T-helper 22 cell (primary cell): Measurements from ENCODE around the gene NDUFB4.
"Not testable (repeated sequence)": the region's sequence is repeated elsewhere in the genome, so short reads cannot be mapped to it uniquely, and the experiment has no call there.

ENCODE experiments used
- DNase-seq: peaks from one replicate; pipeline ENCODE4 v3.0.0-alpha.2; 2020; ENCODE audit warnings: low read depth

The NDUFB4 gene

DNA sequence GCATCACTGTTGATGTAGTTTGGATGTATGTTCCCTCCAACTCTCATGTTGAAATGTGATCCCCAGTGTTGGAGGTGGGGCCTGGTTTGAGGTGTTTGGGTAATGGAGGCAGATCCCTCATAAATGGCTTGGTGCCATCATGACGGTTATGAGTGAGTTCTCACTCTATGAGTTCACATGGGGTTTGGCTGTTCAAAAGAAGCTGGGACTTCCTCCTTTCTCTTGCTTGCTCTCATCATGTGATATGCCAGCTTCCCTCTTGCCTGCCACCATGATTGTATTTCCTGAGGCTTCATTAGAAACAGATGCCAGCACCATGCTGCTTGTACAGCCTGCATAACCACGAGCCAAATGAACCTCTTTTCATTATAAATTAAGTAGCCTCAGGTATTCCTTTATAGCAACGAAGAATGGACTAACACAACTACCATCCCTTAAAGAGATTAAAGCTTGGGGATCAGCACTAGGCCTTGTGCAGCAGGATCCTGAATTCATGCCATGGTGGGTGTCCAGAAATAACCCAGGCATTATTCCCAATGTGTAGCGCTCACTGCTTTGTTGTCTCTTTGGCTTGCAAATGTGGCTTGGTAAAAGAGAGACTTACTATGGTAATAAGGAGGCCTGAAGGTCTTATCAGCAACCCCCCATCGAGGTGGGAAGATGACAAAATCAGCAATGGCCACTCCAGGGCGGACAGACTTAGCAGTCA lies 41.9 kb downstream of the NDUFB4 start:
- no peak for DNase-seq

DNA sequence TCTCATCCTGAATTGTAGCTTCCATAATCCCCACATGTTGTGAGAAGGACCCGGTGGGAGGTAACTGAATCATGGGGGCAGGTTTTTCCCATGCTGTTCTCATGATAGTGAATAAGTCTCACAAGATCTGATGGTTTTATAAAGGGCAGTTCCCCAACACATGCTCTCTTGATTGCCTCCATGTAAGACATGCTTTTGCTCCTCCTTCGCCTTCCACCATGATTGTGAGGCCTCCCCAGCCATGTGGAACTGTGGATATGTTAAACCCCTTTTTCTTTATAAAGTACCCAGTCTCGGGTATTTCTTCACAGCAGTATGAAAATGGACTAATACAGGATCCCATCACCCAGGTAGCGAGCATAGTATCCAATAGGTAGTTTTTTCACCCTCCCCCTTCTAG lies 42.7 kb downstream of the NDUFB4 start:
- not testable (repeated sequence) for DNase-seq

DNA sequence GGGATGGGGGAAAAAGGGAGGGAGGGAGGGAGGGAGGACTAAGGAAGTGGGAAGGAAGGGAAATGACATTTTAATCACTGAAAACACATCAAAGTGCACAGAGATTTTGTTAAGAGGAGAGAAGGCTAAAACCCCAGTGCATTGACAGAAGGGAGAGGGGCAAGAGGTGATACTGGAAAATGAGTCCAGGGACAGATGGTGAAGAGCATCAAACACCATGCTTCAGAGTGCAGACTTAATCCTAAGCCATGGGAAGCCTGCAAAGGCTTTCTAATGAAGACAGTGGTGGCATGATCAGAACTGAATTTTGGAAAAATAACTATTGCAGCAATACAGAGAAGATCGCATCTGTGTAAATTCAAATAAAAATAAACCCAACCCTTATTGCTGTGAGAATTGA lies 44.1 kb downstream of the NDUFB4 start:
- DNase-seq = no peak

DNA sequence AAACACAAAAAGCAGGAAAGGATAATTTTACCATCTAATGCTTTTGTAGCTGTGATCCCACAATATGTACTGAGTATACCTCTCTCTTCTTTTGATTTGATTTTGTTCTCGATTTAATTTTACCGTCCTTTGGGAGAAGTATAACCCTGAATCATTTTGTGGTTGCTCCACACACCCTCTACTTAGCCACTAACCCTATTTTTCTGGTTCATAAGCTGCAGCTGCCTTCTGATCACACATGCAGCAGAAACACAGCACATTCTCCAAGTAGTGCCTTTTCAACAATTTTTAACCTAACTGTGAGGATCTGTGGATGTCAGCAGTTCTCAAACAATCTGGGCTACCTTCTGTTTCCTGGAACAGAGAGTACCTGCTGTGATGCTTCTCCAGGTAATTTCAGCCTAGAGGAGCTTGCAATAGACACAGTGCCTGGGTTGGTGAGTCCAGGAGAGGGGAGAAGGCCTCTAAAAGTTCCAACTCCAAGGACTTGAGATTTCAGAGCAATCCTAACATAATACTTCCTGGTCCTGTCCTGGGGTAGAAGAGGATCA lies 45.6 kb downstream of the NDUFB4 start:
- no peak for DNase-seq

DNA sequence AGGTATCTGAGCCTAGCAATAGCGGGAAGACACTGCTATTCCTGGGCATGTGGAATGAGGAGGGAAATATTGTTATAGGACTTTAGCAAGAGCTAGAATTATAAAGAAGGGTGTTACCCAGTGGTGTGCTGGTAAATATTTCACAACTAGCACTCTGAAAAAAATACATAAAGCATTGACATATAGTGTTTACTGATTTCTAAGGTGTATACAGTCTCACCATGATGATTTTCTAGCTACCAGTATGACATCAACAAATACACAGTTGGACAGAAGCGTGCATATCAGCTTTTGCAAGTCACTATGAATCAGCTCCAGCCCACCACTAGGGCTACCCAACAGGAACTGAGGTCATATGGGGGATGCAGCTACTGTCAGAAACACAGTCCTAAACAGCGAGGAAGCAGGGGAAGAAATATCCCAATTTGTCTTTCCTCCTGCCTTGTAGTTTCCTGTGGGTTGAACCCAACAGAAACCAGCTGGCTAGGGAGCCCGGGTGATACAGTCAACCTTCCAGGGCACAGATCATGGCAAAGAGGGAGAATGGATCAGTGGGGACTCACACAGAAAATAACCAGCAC lies 46.3 kb downstream of the NDUFB4 start:
- no peak for DNase-seq

DNA sequence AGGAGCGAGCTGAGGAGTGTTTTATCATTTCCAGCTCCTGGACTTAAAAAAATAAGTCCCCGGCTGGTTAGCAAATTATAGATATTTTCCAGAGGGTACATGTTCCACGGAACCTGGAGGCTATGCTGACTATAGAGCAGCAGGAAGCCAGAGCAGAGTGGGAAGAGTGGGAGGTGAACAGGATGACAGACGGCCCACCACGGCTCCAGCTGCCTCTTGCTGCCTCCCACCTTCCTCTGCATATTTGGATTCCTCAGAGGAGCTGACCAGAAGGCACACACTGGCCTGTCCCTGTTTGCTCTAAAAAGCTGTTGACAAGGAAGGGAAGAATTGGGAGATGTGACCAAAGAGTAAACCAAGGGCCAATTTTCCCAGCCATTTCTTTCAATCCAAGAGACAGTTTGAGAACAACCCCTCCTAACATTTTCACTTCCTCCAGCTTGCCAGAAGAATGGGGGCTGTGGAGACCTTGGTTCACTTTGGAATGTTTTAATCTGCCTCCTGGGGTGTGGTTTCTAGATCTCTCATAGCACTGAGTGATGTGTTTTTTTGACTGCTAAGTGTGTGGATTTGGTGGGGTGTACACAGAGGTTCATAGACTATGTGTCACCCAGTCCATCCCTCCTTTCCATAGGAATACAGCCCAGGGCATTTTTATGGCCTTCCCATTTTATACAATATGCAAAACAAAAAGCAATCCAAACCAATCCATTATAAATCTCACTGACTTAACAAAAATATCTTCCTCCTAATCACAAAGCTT lies 49.1 kb downstream of the NDUFB4 start:
- DNase-seq = no peak

DNA sequence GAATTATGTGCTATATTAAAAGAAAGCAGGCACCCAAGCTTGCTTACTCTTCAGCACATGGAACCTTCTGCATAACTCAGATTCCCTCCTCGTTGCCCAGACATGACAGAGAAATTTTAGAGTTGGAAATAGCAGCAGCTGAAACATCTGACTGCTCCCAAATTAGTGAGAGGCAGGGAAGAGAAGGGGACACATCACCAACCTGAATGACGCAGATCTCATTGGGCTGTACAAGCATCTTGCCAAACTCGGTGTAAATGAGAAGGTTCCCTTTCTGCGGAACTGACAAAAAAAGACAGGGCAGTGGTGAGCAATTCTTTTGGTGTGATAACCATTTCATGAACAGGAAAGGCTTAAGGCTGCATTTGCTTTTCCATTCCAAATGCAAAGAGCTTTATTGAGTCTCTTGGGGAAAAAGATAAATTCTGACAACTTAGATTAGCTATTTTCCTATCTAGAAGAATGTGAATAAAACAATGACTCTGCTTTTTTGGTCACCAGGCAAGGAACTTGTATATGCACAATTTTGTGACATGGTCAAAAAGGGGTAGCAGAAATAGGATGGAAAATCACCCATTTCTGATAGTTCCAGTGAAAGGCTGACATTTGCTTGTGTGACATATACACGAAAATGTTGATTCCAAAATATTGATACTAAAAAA lies 50.8 kb downstream of the NDUFB4 start:
- no peak for DNase-seq

DNA sequence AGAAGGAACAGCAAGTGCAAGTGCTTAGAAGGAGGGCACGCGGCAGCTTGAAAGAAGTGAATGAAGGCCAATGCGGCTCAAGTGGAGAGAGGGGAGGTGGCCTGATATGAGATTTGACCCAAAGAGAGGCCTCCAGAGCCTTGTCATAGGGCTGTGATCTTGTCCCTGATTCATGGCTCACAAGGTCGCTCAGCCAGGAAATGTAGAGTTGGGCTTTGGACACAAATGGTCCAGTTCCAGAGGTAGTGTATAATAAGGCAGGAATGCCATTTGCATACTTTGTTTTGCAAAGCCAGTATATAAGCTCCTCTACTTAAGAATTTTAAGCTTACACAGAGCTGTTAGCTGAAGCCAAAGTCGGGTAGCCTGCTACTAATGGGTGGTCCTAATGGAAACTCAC lies 52.2 kb downstream of the NDUFB4 start:
- DNase-seq = no peak

DNA sequence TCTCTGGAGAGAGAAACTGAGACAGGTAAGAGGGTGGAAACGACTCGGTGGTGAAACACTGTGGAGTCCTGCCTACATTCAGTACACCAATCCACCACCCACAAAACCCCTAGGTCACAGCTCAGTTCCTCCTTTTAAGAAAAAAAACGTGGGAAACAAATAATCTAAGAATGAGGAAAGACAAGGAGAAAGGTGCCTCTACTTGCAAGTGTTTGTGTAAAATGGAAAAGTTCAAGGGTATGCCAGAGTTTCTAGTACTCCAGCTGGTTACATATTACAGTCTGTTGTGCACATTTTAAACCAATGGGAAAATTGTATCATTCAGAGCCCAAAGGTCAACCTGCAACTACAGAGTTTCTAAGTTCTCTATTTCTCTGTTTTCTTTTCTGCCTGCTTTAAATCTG lies 53.7 kb downstream of the NDUFB4 start:
- no peak for DNase-seq

DNA sequence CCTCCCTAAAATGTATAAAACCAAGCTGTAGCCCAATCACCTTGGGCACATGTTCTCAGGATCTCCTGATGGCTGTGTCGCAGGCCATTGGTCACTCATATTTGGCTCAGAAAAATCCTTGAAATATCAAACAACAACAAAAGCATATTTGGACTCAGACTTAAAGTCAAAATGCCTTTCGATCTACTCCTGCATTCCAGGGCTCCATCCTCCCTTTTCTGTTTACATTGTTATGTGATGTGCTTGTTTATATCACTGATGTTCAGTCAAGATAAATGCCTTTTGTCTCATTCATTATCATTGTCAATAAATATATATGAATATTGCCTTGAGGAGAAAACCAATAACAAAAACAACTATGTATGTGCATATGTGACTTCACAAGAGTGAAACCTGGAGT lies 54.2 kb downstream of the NDUFB4 start:
- DNase-seq = no peak
